WTC11 (cell line): ENCODE results near the gene GDPD2.

ENCODE experiments used
- GABPB1 ChIP-seq: sonication (generic); formaldehyde crosslinking; IDR thresholded peaks from 2 replicates; pipeline ENCODE4 v1.8.1; 2023; ENCODE audit warnings: mild to moderate bottlenecking, missing genetic modification reagents
- SP1 ChIP-seq: sonication (generic); formaldehyde crosslinking; conservative IDR thresholded peaks from 2 replicates; pipeline ENCODE4 v1.8.1; 2022; ENCODE audit warnings: missing genetic modification reagents
- USF1 ChIP-seq: sonication (generic); formaldehyde crosslinking; IDR thresholded peaks from 2 replicates; pipeline ENCODE4 v1.8.0; 2022; ENCODE audit warnings: mild to moderate bottlenecking, missing genetic modification reagents
- ZNF532 ChIP-seq: fragments of 250-450 bp; sonication (Bioruptor Pico); IDR thresholded peaks from 2 replicates; pipeline ENCODE4 v1.9.0; 2021; ENCODE audit warnings: mild to moderate bottlenecking, borderline replicate concordance
- TF ChIP-seq, protein P1 (sequence below): fragments of 200-600 bp; IDR thresholded peaks from 2 replicates; pipeline ENCODE4 v1.8.0; 2022; ENCODE audit warnings: antibody characterized with exemption
- TF ChIP-seq, protein P2 (sequence below): sonication (generic); formaldehyde crosslinking; IDR thresholded peaks from 2 replicates; pipeline ENCODE4 v1.8.1; 2022; ENCODE audit warnings: missing genetic modification reagents, borderline replicate concordance
- TF ChIP-seq, protein P3 (sequence below): fragments of 250-450 bp; sonication (Bioruptor Pico); IDR thresholded peaks from 2 replicates; pipeline ENCODE4 v2.1.2; 2022; ENCODE audit warnings: mild to moderate bottlenecking, moderate library complexity

GRCh38 chrX:70398899-70399298, 24.2 kb upstream of the GDPD2 start:
- TF ChIP-seq, protein P1, sequence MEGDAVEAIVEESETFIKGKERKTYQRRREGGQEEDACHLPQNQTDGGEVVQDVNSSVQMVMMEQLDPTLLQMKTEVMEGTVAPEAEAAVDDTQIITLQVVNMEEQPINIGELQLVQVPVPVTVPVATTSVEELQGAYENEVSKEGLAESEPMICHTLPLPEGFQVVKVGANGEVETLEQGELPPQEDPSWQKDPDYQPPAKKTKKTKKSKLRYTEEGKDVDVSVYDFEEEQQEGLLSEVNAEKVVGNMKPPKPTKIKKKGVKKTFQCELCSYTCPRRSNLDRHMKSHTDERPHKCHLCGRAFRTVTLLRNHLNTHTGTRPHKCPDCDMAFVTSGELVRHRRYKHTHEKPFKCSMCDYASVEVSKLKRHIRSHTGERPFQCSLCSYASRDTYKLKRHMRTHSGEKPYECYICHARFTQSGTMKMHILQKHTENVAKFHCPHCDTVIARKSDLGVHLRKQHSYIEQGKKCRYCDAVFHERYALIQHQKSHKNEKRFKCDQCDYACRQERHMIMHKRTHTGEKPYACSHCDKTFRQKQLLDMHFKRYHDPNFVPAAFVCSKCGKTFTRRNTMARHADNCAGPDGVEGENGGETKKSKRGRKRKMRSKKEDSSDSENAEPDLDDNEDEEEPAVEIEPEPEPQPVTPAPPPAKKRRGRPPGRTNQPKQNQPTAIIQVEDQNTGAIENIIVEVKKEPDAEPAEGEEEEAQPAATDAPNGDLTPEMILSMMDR: no peak
- no peak for TF ChIP-seq SP1 (CRISPR knock-in tag)
- no peak for TF ChIP-seq GABPB1 (CRISPR knock-in tag)
- TF ChIP-seq, protein P2, sequence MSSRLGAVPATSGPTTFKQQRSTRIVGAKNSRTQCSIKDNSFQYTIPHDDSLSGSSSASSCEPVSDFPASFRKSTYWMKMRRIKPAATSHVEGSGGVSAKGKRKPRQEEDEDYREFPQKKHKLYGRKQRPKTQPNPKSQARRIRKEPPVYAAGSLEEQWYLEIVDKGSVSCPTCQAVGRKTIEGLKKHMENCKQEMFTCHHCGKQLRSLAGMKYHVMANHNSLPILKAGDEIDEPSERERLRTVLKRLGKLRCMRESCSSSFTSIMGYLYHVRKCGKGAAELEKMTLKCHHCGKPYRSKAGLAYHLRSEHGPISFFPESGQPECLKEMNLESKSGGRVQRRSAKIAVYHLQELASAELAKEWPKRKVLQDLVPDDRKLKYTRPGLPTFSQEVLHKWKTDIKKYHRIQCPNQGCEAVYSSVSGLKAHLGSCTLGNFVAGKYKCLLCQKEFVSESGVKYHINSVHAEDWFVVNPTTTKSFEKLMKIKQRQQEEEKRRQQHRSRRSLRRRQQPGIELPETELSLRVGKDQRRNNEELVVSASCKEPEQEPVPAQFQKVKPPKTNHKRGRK (CRISPR knock-in tag): no peak
- TF ChIP-seq USF1 (CRISPR knock-in tag): no peak
- TF ChIP-seq, protein P3, sequence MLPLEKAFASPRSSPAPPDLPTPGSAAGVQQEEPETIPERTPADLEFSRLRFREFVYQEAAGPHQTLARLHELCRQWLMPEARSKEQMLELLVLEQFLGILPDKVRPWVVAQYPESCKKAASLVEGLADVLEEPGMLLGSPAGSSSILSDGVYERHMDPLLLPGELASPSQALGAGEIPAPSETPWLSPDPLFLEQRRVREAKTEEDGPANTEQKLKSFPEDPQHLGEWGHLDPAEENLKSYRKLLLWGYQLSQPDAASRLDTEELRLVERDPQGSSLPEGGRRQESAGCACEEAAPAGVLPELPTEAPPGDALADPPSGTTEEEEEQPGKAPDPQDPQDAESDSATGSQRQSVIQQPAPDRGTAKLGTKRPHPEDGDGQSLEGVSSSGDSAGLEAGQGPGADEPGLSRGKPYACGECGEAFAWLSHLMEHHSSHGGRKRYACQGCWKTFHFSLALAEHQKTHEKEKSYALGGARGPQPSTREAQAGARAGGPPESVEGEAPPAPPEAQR (CRISPR knock-in tag): no peak
- TF ChIP-seq ZNF532 (CRISPR knock-in tag): no peak
